SK-N-SH treated with all-trans-retinoic acid at 6 μM for 48 hours (cell line): ENCODE results near the gene GATAD2A.

Source experiments
- ARNTL ChIP-seq: fragments of 450-650 bp; formaldehyde crosslinking; IDR thresholded peaks from 2 replicates; pipeline ENCODE4 v1.5.0; 2020; ENCODE audit warnings: low read depth, mild to moderate bottlenecking, moderate library complexity, borderline replicate concordance
- CREB5 ChIP-seq: fragments of 250-450 bp; sonication (Bioruptor Pico); IDR thresholded peaks from 2 replicates; pipeline ENCODE4 v1.5.1; 2020; ENCODE audit warnings: low read depth, mild to moderate bottlenecking, moderate library complexity
- GLIS3 ChIP-seq: fragments of 250-450 bp; sonication (Bioruptor Pico); IDR thresholded peaks from 2 replicates; pipeline ENCODE4 v1.5.0; 2020; ENCODE audit warnings: mild to moderate bottlenecking, moderate library complexity
- PATZ1 ChIP-seq: fragments of 250-450 bp; sonication (Bioruptor Pico); IDR thresholded peaks from 2 replicates; pipeline ENCODE4 v1.8.0; 2020; ENCODE audit warnings: mild to moderate bottlenecking, moderate library complexity, borderline replicate concordance
- RARB ChIP-seq: fragments of 250-450 bp; sonication (Bioruptor Pico); IDR thresholded peaks from 2 replicates; pipeline ENCODE4 v1.8.0; 2021; ENCODE audit warnings: mild to moderate bottlenecking, moderate library complexity
- SNAI2 ChIP-seq: fragments of 250-450 bp; sonication (Bioruptor Pico); IDR thresholded peaks from 2 replicates; pipeline ENCODE4 v1.5.0; 2020; ENCODE audit warnings: mild to moderate bottlenecking, moderate library complexity
- TCF4 ChIP-seq: fragments of 250-450 bp; sonication (Bioruptor Pico); IDR thresholded peaks from 2 replicates; pipeline ENCODE4 v1.8.0; 2021; ENCODE audit warnings: mild to moderate bottlenecking, moderate library complexity, borderline replicate concordance
- TOX ChIP-seq: fragments of 250-450 bp; sonication (Bioruptor Pico); IDR thresholded peaks from 2 replicates; pipeline ENCODE4 v1.8.0; 2021; ENCODE audit warnings: mild to moderate bottlenecking, moderate library complexity, borderline replicate concordance
- ZC3H10 ChIP-seq: fragments of 250-450 bp; sonication (Bioruptor Pico); IDR thresholded peaks from 2 replicates; pipeline ENCODE4 v1.5.1; 2021; ENCODE audit warnings: mild to moderate bottlenecking, moderate library complexity
- ZFP3 ChIP-seq: fragments of 250-450 bp; sonication (Bioruptor Pico); IDR thresholded peaks from 2 replicates; pipeline ENCODE4 v1.5.0; 2020; ENCODE audit warnings: mild to moderate bottlenecking, moderate library complexity
- ZFP30 ChIP-seq: fragments of 450-650 bp; formaldehyde crosslinking; IDR thresholded peaks from 2 replicates; pipeline ENCODE4 v1.5.0; 2022; ENCODE audit warnings: mild to moderate bottlenecking, moderate library complexity
- ZNF565 ChIP-seq: fragments of 450-650 bp; formaldehyde crosslinking; conservative IDR thresholded peaks from 2 replicates; pipeline ENCODE4 v1.5.0; 2020; ENCODE audit warnings: low read depth, mild to moderate bottlenecking, moderate library complexity
- ZNF8 ChIP-seq: fragments of 450-650 bp; formaldehyde crosslinking; IDR thresholded peaks from 2 replicates; pipeline ENCODE4 v1.5.0; 2020; ENCODE audit warnings: mild to moderate bottlenecking, moderate library complexity
- TF ChIP-seq, protein P1 (sequence below): fragments of 250-450 bp; sonication (Bioruptor Pico); IDR thresholded peaks from 2 replicates; pipeline ENCODE4 v1.5.1; 2021; ENCODE audit warnings: mild to moderate bottlenecking, moderate library complexity

GRCh38 chr19:19547674-19548336 is 142.3 kb downstream of the GATAD2A start:
- TF ChIP-seq PATZ1 (CRISPR knock-in tag) (no peak), ARNTL (CRISPR knock-in tag) (no peak), RARB (CRISPR knock-in tag) (no peak), TOX (CRISPR knock-in tag) (no peak), SNAI2 (no peak), ZFP30 (CRISPR knock-in tag) (no peak), ZNF565 (no peak), ZNF8 (CRISPR knock-in tag) (no peak), TCF4 (CRISPR knock-in tag) (no peak), CREB5 (CRISPR knock-in tag) (no peak), ZC3H10 (no peak), GLIS3 (CRISPR knock-in tag) (no peak), ZFP3 (no peak)
- TF ChIP-seq, protein P1, sequence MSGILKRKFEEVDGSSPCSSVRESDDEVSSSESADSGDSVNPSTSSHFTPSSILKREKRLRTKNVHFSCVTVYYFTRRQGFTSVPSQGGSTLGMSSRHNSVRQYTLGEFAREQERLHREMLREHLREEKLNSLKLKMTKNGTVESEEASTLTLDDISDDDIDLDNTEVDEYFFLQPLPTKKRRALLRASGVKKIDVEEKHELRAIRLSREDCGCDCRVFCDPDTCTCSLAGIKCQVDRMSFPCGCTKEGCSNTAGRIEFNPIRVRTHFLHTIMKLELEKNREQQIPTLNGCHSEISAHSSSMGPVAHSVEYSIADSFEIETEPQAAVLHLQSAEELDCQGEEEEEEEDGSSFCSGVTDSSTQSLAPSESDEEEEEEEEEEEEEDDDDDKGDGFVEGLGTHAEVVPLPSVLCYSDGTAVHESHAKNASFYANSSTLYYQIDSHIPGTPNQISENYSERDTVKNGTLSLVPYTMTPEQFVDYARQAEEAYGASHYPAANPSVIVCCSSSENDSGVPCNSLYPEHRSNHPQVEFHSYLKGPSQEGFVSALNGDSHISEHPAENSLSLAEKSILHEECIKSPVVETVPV (CRISPR knock-in tag) = no peak
